ENCODE results near the gene PDCD1.

- TF ChIP-seq HDAC6 (IDR thresholded peaks at IDR 0.05; ENCODE audit: unreplicated experiment) (no peak), CTCF (IDR thresholded peaks at IDR 0.05 in 2 of 3, conservative IDR thresholded peaks at IDR 0.05 in 1 of 3; ENCODE audit: control insufficient read depth in 2 of 3, extremely low read depth in 1 of 3, insufficient read depth in 1 of 3, low read depth in 3 of 3, low read length in 3 of 3) (no peak), GABPA (IDR thresholded peaks at IDR 0.05; ENCODE audit: low read depth) (no peak), CHD2 (IDR thresholded peaks at IDR 0.05; ENCODE audit: borderline replicate concordance, low read depth, low read length) (no peak), TCF3 (IDR thresholded peaks at IDR 0.05; ENCODE audit: borderline replicate concordance, insufficient read depth, low read depth, low read length) (no peak), MXI1 (IDR thresholded peaks at IDR 0.05; ENCODE audit: low read depth, low read length) (no peak), MAX (IDR thresholded peaks at IDR 0.05; ENCODE audit: low read depth, low read length) (no peak), BCLAF1 (IDR thresholded peaks at IDR 0.05) (no peak), PML (IDR thresholded peaks at IDR 0.05; ENCODE audit: low read length) (no peak)
Measured at GRCh38 chr2:241869087-241869961, 10.6 kb upstream of the PDCD1 start, which contains the start of gene RTP5.
